ENCODE results near the gene SLC11A2.
A peak's percentile ranks its signal among the peaks of the same experiment; 100 is the strongest.
"Not testable (repeated sequence)": the region's sequence is repeated elsewhere in the genome, so short reads cannot be mapped to it uniquely, and the experiment has no call there.

The SLC11A2 gene

DNA sequence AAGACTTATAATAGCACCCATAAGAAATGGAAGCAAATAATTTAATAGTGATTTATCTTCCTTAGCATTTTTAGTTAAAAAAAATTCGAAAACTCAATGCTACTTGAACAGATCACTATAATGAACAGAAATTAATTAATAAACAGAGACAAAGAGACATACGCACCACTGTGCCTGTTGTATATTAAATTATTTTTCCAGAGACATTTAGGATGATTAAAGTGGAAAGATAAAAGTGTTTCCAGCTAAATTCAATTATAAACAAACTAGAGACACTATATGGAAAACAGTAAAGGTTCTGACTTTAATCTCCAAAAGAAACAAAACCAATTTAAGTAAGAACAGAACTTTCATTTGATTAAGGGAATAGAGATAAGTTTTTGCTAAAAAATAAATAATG lies 70.5 kb downstream of the SLC11A2 start:
- H3K27ac ChIP-seq, result no peak overlapping the region
- TF ChIP-seq ZFX (IDR thresholded peaks at IDR 0.05; ENCODE audit: borderline replicate concordance), result no peak
- TF ChIP-seq, protein P1, sequence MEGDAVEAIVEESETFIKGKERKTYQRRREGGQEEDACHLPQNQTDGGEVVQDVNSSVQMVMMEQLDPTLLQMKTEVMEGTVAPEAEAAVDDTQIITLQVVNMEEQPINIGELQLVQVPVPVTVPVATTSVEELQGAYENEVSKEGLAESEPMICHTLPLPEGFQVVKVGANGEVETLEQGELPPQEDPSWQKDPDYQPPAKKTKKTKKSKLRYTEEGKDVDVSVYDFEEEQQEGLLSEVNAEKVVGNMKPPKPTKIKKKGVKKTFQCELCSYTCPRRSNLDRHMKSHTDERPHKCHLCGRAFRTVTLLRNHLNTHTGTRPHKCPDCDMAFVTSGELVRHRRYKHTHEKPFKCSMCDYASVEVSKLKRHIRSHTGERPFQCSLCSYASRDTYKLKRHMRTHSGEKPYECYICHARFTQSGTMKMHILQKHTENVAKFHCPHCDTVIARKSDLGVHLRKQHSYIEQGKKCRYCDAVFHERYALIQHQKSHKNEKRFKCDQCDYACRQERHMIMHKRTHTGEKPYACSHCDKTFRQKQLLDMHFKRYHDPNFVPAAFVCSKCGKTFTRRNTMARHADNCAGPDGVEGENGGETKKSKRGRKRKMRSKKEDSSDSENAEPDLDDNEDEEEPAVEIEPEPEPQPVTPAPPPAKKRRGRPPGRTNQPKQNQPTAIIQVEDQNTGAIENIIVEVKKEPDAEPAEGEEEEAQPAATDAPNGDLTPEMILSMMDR (IDR thresholded peaks at IDR 0.05), result no peak

- TF ChIP-seq, protein P1 (IDR thresholded peaks at IDR 0.05), result no peak
- no peak for TF ChIP-seq ZFX (IDR thresholded peaks at IDR 0.05; ENCODE audit: borderline replicate concordance)
Measured at GRCh38 chr12:50955288-50955687, 70.9 kb downstream of the SLC11A2 start.

GRCh38 chr12:50954789-50955188 lies 71.4 kb downstream of the SLC11A2 start:
- not testable (repeated sequence) for H3K27ac ChIP-seq

More at GRCh38 chr12:50955288-50955687, 70.9 kb downstream of the SLC11A2 start:
- H3K27ac ChIP-seq, result no peak overlapping the region

GRCh38 chr12:50953047-50953446 lies 73.1 kb downstream of the SLC11A2 start:
- H3K27ac ChIP-seq, result no peak overlapping the region
- TF ChIP-seq, protein P1 (IDR thresholded peaks at IDR 0.05), result 0 out of 2 replicates have a peak, but pooled peaks have one; percentile 11
- no peak for TF ChIP-seq ZFX (IDR thresholded peaks at IDR 0.05; ENCODE audit: borderline replicate concordance)

DNA sequence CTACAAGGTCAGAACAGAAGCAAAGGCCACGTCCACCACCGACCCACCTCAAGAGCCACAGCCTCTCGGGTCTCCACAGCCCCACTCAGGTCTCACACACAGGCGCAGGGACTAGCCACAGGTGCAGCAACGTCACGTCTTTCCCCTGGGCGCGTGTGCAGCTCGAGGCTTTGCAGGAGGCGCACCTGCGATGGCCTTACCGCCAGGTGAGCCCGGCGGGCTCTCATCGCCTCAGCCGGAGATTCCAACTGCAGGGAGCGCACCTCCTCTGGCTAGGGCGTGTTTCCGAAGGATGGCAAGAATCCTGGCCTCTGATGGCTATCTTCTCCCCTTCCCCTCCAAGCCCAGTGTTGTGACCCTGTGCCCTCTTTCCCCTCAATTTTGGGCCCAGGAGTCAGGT lies 73.7 kb downstream of the SLC11A2 start, which contains the start of gene HIGD1C:
Gene HIGD1C (plus strand): TSS at position 35 of the 400 bp plus-strand sequence. CDS start 1,455 bp downstream, outside the sequence.
- TF ChIP-seq ZFX (IDR thresholded peaks at IDR 0.05; ENCODE audit: borderline replicate concordance), result no peak
- TF ChIP-seq, protein P1 (IDR thresholded peaks at IDR 0.05), result no peak
- no peak within 1 kb of the TSS for H3K27ac ChIP-seq

DNA sequence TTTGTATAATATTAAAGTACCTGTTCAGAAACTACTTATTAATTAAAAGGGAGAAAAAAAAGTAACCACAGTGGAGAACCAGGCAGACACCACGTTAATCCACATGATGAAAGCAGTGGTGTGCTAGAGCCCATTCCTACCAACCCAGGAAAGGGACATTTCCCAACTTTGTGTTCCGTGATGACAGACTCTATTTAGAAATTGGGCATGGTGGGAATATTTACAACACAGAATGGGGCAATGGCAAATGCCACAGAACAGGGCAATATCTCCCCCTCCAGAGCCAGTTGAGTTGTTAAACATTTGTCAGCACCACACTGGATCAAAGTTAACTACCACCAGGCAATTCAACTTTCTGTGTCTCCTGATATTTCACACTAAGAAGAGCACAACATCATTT lies 75.1 kb downstream of the SLC11A2 start:
- H3K27ac ChIP-seq, result no peak overlapping the region
- TF ChIP-seq, protein P1 (IDR thresholded peaks at IDR 0.05), result no peak
- TF ChIP-seq ZFX (IDR thresholded peaks at IDR 0.05; ENCODE audit: borderline replicate concordance), result no peak

- H3K27ac ChIP-seq, result no peak overlapping the region
- no peak for TF ChIP-seq ZFX (IDR thresholded peaks at IDR 0.05; ENCODE audit: borderline replicate concordance)
- TF ChIP-seq, protein P1 (IDR thresholded peaks at IDR 0.05), result no peak
Measured at GRCh38 chr12:50949801-50950302, 76.3 kb downstream of the SLC11A2 start.

DNA sequence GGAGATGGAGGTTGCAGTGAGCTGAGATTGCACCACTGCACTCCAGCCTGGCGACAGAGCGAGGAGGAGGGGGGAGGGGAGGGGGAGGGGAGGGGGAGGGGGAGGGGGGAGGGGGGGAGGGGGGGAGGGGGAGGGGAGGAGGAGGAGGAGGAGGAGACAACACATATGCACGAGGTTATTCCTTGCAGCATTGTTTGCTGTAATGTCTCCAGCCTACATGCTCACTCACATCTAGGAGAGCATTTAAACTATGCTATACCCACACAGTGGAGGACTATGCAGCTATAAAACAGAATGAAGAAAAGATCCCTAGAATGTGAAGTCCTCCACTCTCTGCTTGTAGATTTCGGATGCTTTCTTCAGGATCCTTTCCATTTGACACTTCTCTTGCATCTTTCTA lies 77.4 kb downstream of the SLC11A2 start:
- TF ChIP-seq ZFX (IDR thresholded peaks at IDR 0.05; ENCODE audit: borderline replicate concordance), result no peak
- TF ChIP-seq, protein P1 (IDR thresholded peaks at IDR 0.05), result no peak
- H3K27ac ChIP-seq, result no peak overlapping the region
